Lung microvascular endothelial cell (primary cell): Measurements from ENCODE around the gene LINGO3. TPM values are rescaled to one million over a fixed set of nuclear protein-coding genes. Genes with fewer than 3 reads are reported as not detected.

Source experiments
- DNase-seq, 2 donors: peaks; one replicate each; pipeline versions ENCODE4 v3.0.0 to v3.0.0-alpha.2; 2010; ENCODE audit warnings: low read depth in 2 of 2
- total RNA-seq: library from RNA; depleted of rRNA; stranded (reverse); fragments of >200 nt; gene quantifications from 2 replicates; pipeline ENCODE4 v1.2.1, GENCODE V29; 2014

Gene LINGO3
- total RNA-seq, 1 donor from 2014 or later = not detected

- peak; percentile 92 to 95 for DNase-seq
These were observed 20.6 kb upstream of the LINGO3 start, which contains the start of the genes LSM7 and SPPL2B for GRCh38 chr19:2328401-2329148. TSS of gene LSM7 (minus strand) at chr19:2328586. CDS start at chr19:2328566, 20 bp downstream. TSS of gene SPPL2B (plus strand) at chr19:2328684. CDS start at chr19:2328710, 26 bp downstream.

- peak; percentile 86 to 92 for DNase-seq
These were observed 19.9 kb upstream of the LINGO3 start for GRCh38 chr19:2327773-2328400.

GRCh38 chr19:2326699-2327360 is 18.9 kb upstream of the LINGO3 start:
- DNase-seq = no peak

- no peak for DNase-seq
These were observed 17.5 kb upstream of the LINGO3 start for GRCh38 chr19:2325281-2326046.

- DNase-seq = no peak
These were observed 16.4 kb upstream of the LINGO3 start for GRCh38 chr19:2324220-2324948.

GRCh38 chr19:2323707-2324106 is 15.8 kb upstream of the LINGO3 start:
- no peak for DNase-seq

- DNase-seq = no peak
These were observed 13.8 kb upstream of the LINGO3 start for GRCh38 chr19:2321565-2322283.

GRCh38 chr19:2320939-2321338 is 13.0 kb upstream of the LINGO3 start:
- no peak for DNase-seq

- DNase-seq = no peak
These were observed 12.1 kb upstream of the LINGO3 start for GRCh38 chr19:2320049-2320448.

- no peak for DNase-seq
These were observed 11.6 kb upstream of the LINGO3 start for GRCh38 chr19:2319551-2319950.

- no peak for DNase-seq
These were observed 11.0 kb upstream of the LINGO3 start for GRCh38 chr19:2318923-2319322.

GRCh38 chr19:2317756-2318155 is 9.8 kb upstream of the LINGO3 start:
- no peak for DNase-seq

- no peak for DNase-seq
These were observed 9.3 kb upstream of the LINGO3 start for GRCh38 chr19:2317300-2317699.

GRCh38 chr19:2315818-2316353 is 7.9 kb upstream of the LINGO3 start:
- peak; percentile 68 to 77 for DNase-seq

- no peak for DNase-seq
These were observed 7.3 kb upstream of the LINGO3 start for GRCh38 chr19:2315121-2315817.

- no peak for DNase-seq
These were observed 5.0 kb upstream of the LINGO3 start for GRCh38 chr19:2312820-2313501.

GRCh38 chr19:2311093-2311492 is 3.1 kb upstream of the LINGO3 start:
- DNase-seq = no peak

GRCh38 chr19:2309734-2310362 is 1.9 kb upstream of the LINGO3 start:
- peak in 1 of 2 donors; percentile 50 for DNase-seq
